GM12875 (cell line): ENCODE measurements around the gene SERGEF.

ENCODE experiments used
- H3K4me3 ChIP-seq: one replicate; pipeline ENCODE4 v1.5.1; 2011; ENCODE audit warnings: low read depth, low read length, control low read depth
- CTCF ChIP-seq: IDR thresholded peaks from 2 replicates; pipeline ENCODE4 v1.5.1; 2011; ENCODE audit warnings: low read depth, mild to moderate bottlenecking, control low read depth, inconsistent platforms, low read length, moderate library complexity, borderline replicate concordance; ENCODE audit not compliant: insufficient read depth

SERGEF gene

GRCh38 chr11:17744151-17744940, 268.5 kb downstream of the SERGEF start:
- no peak for TF ChIP-seq CTCF

DNA sequence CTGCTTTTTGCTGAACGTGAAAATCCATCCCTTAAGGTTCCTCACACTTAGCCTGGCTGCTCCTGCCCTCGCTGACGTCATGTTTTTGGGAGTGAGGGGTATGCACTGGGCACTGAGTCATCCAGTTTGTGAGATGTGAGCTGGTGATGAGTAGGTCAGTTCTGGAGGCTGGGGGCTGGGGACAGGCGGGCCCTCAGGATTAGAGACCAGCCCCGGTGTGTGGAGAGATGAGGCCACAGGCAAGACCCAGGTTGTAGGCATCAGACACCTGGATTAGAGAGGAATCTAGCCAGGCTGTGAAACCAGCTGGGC, 269.1 kb downstream of the SERGEF start:
- TF ChIP-seq CTCF = no peak
- no peak overlapping the region for H3K4me3 ChIP-seq

More at GRCh38 chr11:17744151-17744940, 268.5 kb downstream of the SERGEF start:
- H3K4me3 ChIP-seq = no peak overlapping the region

DNA sequence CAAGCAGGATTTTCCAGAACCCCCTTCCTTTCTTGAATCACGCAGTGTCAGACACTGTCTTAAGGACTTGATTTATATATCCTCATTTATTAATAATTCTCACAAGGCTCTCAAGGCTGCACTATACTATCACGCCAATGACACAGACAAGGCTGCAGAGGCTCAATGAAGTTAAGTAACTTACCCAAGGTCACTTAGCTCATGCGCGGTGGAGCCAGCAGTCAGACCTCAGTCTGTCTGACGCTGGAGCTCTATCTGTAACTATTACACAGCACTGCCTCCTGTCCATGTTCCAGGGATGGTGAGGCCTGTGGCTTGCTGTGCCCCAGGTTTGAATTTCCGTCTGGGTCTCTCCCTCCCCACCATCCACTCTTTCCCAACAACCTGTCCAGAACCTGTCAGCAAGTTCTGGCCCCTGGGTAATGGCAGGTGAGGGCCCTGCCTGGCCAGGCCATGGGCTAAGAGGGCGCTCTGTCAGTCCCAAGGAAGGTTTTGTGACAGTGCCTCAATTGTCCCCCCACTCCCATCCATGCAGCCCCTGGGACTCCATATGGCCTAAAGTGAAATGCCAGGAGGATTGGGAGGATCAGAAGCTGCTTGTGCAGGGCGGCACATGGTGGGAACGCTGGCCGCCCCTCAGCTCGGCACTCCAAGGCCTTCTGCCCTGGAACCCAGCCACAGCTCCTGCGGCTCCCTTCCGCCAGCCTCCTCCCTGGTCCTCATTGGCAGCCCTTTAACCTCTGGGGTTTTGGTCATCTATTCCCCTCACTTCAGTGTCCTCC, 269.6 kb downstream of the SERGEF start:
- TF ChIP-seq CTCF = no peak
- H3K4me3 ChIP-seq = no peak overlapping the region

- TF ChIP-seq CTCF = no peak
- H3K4me3 ChIP-seq = no peak overlapping the region
Observed at GRCh38 chr11:17742019-17742418, 270.8 kb downstream of the SERGEF start.

GRCh38 chr11:17741487-17741886, 271.4 kb downstream of the SERGEF start:
- no peak overlapping the region for H3K4me3 ChIP-seq
- TF ChIP-seq CTCF = no peak

GRCh38 chr11:17740649-17741235, 272.1 kb downstream of the SERGEF start:
- TF ChIP-seq CTCF = no peak

More at GRCh38 chr11:17740649-17741235, 272.1 kb downstream of the SERGEF start:
- H3K4me3 ChIP-seq = no peak overlapping the region
